AG09319 (cell line): ENCODE data around the gene MEF2C.

Experiments used
- DNase-seq: peaks from one replicate; pipeline ENCODE4 v3.0.0-alpha.2; 2010; ENCODE audit warnings: low read depth; ENCODE audit errors: extremely low read depth
- TF ChIP-seq, protein P1 (sequence below): IDR thresholded peaks from 2 replicates; pipeline ENCODE4 v1.5.1; 2011; ENCODE audit warnings: low read depth, mild to moderate bottlenecking, inconsistent platforms, low read length, moderate library complexity

Gene MEF2C

GRCh38 chr5:88708682-88709398 lies 174.1 kb downstream of the MEF2C start:
- DNase-seq = no peak
- TF ChIP-seq, protein P1, sequence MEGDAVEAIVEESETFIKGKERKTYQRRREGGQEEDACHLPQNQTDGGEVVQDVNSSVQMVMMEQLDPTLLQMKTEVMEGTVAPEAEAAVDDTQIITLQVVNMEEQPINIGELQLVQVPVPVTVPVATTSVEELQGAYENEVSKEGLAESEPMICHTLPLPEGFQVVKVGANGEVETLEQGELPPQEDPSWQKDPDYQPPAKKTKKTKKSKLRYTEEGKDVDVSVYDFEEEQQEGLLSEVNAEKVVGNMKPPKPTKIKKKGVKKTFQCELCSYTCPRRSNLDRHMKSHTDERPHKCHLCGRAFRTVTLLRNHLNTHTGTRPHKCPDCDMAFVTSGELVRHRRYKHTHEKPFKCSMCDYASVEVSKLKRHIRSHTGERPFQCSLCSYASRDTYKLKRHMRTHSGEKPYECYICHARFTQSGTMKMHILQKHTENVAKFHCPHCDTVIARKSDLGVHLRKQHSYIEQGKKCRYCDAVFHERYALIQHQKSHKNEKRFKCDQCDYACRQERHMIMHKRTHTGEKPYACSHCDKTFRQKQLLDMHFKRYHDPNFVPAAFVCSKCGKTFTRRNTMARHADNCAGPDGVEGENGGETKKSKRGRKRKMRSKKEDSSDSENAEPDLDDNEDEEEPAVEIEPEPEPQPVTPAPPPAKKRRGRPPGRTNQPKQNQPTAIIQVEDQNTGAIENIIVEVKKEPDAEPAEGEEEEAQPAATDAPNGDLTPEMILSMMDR = no peak

DNA sequence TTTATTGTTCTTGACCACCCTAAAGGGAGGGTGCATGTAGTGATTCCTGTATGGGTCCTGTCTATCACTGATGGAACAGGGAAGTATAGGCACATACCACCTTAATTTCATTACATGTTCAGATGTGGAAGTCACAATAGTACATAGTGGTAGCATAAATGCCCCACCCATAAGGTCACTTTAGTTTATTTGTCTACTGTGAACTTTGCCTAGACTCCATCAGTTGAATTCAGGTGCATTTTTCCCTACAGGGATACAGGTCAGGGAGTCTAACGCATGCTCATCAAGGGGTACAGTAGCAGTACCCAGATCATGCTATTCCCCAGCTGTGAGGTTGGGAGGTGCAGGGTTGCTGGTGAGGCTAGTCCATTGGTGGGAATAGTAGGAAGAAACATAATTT lies 175.0 kb downstream of the MEF2C start:
- TF ChIP-seq, protein P1 = no peak
- DNase-seq = no peak

DNA sequence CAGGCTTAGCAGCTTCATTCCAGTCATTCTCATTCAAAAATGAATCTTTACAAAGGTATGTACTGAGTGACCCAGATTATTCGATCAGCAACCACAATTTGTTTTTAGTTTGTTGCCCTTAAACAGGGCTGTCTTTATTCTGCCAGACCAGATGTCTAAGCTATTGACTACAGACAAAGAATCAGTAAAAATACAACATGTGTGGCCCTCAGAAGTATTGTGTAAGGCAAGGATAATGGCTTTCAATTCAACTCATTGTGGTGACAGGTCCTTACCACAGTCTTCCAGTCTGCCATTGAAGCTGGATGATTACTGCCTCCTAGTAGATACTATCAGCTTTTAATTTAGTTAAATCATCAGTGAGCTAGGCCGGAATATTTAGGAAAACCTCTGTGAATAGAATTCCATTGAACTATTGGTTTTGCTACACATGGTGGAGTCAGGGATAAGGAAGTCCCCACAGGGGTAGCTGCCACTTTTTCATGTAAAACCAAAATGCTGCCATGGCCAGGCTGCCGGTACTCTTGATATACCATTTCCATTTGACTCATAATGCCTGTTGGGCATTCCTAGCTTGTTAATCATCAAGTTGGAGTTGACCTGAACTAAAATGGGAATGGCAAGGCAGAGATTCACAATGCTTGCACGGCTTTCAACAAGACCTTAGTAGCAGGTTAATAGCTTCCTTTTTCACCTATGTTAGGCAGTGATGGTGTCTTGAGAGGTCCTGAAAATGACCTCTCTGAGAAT lies 175.6 kb downstream of the MEF2C start:
- TF ChIP-seq, protein P1 = no peak
- no peak for DNase-seq

DNA sequence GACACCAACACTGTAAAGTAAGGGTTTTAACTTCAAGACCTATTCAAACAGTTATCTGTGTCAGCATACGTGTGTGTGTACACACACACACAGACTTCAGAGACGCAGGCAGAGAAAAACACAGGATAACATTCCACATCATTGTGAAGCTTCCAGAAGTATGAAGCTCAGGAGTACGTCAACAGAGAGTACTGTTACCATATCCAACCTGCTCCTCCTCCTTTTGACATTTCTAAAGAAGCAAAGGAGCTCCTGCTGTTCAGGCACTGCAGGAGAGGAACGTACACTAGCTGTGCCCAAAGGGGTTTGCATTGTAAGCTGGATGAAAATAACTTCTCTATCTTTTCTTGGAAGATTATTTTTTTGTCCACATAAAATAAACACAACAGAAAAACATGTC lies 180.7 kb downstream of the MEF2C start:
- TF ChIP-seq, protein P1 = no peak
- no peak for DNase-seq

GRCh38 chr5:88700121-88700520 lies 182.9 kb downstream of the MEF2C start:
- TF ChIP-seq, protein P1 = no peak

GRCh38 chr5:88698290-88698689 lies 184.7 kb downstream of the MEF2C start:
- TF ChIP-seq, protein P1 = no peak
- DNase-seq = no peak

More at GRCh38 chr5:88700121-88700520, 182.9 kb downstream of the MEF2C start:
- no peak for DNase-seq

DNA sequence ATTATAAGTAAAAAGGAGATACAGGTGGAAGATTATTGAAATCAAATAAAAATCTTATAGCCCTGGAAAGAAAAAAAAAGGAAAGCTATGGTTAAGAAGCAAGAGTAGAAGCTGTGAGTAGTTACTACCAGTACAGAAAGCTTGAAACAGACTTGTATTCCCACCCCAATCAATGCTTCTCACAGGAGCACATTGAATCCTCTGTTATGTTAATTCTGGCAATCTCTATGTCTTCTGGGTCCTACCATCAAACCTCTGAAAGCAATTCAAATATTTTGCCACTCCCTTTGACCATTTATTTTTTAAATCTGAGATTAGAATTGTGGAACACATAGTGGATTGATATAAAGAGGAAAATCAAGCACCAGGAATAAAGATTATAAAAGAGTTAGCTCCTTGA lies 186.5 kb downstream of the MEF2C start:
- TF ChIP-seq, protein P1 = no peak
- no peak for DNase-seq
